Natural killer cell (primary cell): ENCODE measurements around the gene MEIOSIN. TPM values are rescaled to one million over a fixed set of nuclear protein-coding genes. Genes with fewer than 3 reads are reported as not detected.

Experiments used
- total RNA-seq, 4 donors: library from RNA; stranded (reverse); fragments of 120-200 nt in 1 of 4; gene quantifications; one replicate each; pipeline versions ENCODE4 v1.2.3 to v1.2.4, GENCODE V29; 2013 to 2022

The MEIOSIN gene
- total RNA-seq, 3 donors from 2014 or later (not counting 1 experiment from before 2014, with no cell fraction given), result not detected

Other genes starting within 250 kb of the MEIOSIN start
- 1 to 10 TPM; 1.9 to 5.5 (median 3.0) TPM for gene RTN2, start 236.4 kb upstream of the MEIOSIN start, total RNA-seq
- 1 to 10 TPM; 5.1 to 8.3 (median 6.8) TPM for gene PPM1N, start 235.0 kb upstream of the MEIOSIN start, total RNA-seq
- 100 to 1,000 TPM; 192 to 244 (median 237) TPM for gene VASP, start 226.0 kb upstream of the MEIOSIN start, total RNA-seq
- gene OPA3, start 148.6 kb upstream of the MEIOSIN start, total RNA-seq, result 10 to 100 TPM in 1 of 3 donors, 1 to 10 TPM in 2; 8.2 to 10.4 (median 9.0) TPM
- under 1 TPM in 2 of 3 donors, not detected in 1; 0.12 to 0.13 TPM for gene GPR4, start 131.2 kb upstream of the MEIOSIN start, total RNA-seq
- gene EML2, start 94.0 kb upstream of the MEIOSIN start, total RNA-seq, result 100 to 1,000 TPM; 112 to 136 (median 117) TPM
- gene GIPR, start 65.2 kb upstream of the MEIOSIN start, total RNA-seq, result 10 to 100 TPM; 20.7 to 24.5 (median 21.5) TPM
- gene SNRPD2, start 41.5 kb upstream of the MEIOSIN start, total RNA-seq, result 100 to 1,000 TPM; 212 to 252 (median 241) TPM
- 10 to 100 TPM in 2 of 3 donors, 1 to 10 TPM in 1; 8.7 to 11.5 (median 10.0) TPM for gene QPCTL, start 40.8 kb upstream of the MEIOSIN start, total RNA-seq
- gene FBXO46, start 2.5 kb upstream of the MEIOSIN start, total RNA-seq, result 10 to 100 TPM; 24.8 to 35.7 (median 31.1) TPM
- gene SIX5, start 35.8 kb downstream of the MEIOSIN start, total RNA-seq, result 1 to 10 TPM; 2.1 to 3.3 (median 3.1) TPM
- gene DMPK, start 49.1 kb downstream of the MEIOSIN start, total RNA-seq, result 10 to 100 TPM; 48.1 to 67.5 (median 49.8) TPM
- 10 to 100 TPM; 66.2 to 82.1 (median 66.3) TPM for gene DMWD, start 59.4 kb downstream of the MEIOSIN start, total RNA-seq
- gene RSPH6A, start 81.9 kb downstream of the MEIOSIN start, total RNA-seq, result under 1 TPM; 0.18 to 0.63 (median 0.31) TPM
- gene SYMPK, start 129.7 kb downstream of the MEIOSIN start, total RNA-seq, result 10 to 100 TPM; 86.4 to 94.8 (median 86.7) TPM
- not detected for gene FOXA3, start 130.9 kb downstream of the MEIOSIN start, total RNA-seq
- gene IRF2BP1, start 152.7 kb downstream of the MEIOSIN start, total RNA-seq, result 10 to 100 TPM; 16.1 to 20.3 (median 19.6) TPM
- gene MYPOP, start 169.2 kb downstream of the MEIOSIN start, total RNA-seq, result 1 to 10 TPM; 7.0 to 8.4 (median 7.2) TPM
- not detected for gene NANOS2, start 181.3 kb downstream of the MEIOSIN start, total RNA-seq
- not detected for gene NOVA2, start 240.4 kb downstream of the MEIOSIN start, total RNA-seq